Neural progenitor cell (in vitro differentiated cells): ENCODE data around the gene ABCC9.

Experiments
- EZH2 ChIP-seq: fragments of 200-600 bp; sonication (generic); IDR thresholded peaks from 2 replicates; pipeline ENCODE4 v1.6.1; 2017; ENCODE audit warnings: antibody characterized with exemption, mild to moderate bottlenecking, moderate library complexity
- TF ChIP-seq, protein P1 (sequence below): fragments of 200-600 bp; sonication (generic); IDR thresholded peaks from 2 replicates; pipeline ENCODE4 v1.5.1; 2017; ENCODE audit warnings: antibody characterized with exemption, mild to moderate bottlenecking

DNA sequence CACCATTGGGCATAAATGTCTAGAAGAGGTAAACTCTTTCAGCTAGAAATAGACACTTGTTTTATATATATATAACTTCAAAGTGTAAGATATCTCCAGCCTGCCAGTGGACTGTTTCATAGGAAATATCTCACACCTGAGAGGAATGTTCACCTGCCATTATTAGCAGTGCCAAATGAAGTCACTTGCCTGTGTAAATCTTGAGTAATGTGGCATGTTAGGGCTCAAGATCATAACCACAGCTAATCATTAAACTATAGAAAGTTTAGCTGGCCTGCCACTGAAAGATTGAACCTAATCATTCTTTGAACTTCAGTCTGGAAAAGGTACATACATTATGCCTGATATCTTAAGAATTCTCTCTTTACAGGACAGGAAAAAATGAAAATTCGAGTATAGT is 141.2 kb downstream of the ABCC9 start:
- TF ChIP-seq, protein P1, sequence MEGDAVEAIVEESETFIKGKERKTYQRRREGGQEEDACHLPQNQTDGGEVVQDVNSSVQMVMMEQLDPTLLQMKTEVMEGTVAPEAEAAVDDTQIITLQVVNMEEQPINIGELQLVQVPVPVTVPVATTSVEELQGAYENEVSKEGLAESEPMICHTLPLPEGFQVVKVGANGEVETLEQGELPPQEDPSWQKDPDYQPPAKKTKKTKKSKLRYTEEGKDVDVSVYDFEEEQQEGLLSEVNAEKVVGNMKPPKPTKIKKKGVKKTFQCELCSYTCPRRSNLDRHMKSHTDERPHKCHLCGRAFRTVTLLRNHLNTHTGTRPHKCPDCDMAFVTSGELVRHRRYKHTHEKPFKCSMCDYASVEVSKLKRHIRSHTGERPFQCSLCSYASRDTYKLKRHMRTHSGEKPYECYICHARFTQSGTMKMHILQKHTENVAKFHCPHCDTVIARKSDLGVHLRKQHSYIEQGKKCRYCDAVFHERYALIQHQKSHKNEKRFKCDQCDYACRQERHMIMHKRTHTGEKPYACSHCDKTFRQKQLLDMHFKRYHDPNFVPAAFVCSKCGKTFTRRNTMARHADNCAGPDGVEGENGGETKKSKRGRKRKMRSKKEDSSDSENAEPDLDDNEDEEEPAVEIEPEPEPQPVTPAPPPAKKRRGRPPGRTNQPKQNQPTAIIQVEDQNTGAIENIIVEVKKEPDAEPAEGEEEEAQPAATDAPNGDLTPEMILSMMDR, result no peak
- TF ChIP-seq EZH2, result no peak
